Stimulated activated effector memory CD8-positive, alpha-beta T cell treated with anti-CD3 and anti-CD28 coated beads, Interleukin-12 subunit alpha, Interleukin-12 subunit beta, amount 100 ng/mL, for 72 hours (primary cell): ENCODE results near the gene LRRC4C.

Experiments
- ATAC-seq: fragments of 150-1000 bp; cut with Tn5 transposase; 2 replicates; pipeline ENCODE4 v1.10.0; 2021
- DNase-seq, 2 donors: peaks; one replicate each; pipeline ENCODE4 v3.0.0; 2021 to 2022; ENCODE audit warnings: low spot score in 2 of 2
- H3K27ac Mint-ChIP-seq: one replicate; pipeline ENCODE4 v1.8.0; 2022; ENCODE audit warnings: mild to moderate bottlenecking, mixed read lengths
- H3K36me3 Mint-ChIP-seq: one replicate; pipeline ENCODE4 v1.8.0; 2022; ENCODE audit warnings: mild to moderate bottlenecking, mixed read lengths
- H3K4me1 Mint-ChIP-seq: one replicate; pipeline ENCODE4 v1.8.0; 2022; ENCODE audit warnings: mixed read lengths
- H3K4me3 Mint-ChIP-seq: one replicate; pipeline ENCODE4 v1.8.0; 2022; ENCODE audit warnings: mild to moderate bottlenecking, mixed read lengths
- H3K9me3 Mint-ChIP-seq: one replicate; pipeline ENCODE4 v1.8.0; 2022; ENCODE audit warnings: mixed read lengths

Gene LRRC4C

DNA sequence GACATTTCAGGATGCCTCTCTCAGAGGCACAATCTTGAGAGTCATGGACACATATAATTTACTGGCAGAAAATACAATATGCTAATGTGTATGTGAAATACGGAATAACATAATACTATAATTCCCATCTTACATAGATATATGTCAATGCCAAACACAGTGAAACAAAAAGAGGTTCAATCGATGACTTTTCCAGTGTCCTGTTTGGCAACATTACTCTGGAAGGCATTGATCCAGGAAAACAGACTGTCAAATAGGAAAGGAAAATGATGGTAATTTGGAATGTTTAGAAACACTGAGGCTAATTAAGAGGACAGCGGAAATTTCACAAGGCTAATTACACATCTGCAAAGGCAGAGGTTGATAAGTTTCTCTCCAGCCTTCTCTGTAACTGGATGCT, 942.3 kb downstream of the LRRC4C start:
- ATAC-seq (no peak), DNase-seq (no peak)
- H3K9me3 Mint-ChIP-seq: peaks cover 5% of the 10 kb centered on the region
- H3K36me3 Mint-ChIP-seq: no peaks in the 10 kb centered on the region
- H3K27ac Mint-ChIP-seq: no peak overlapping the region
- H3K4me3 Mint-ChIP-seq: no peak overlapping the region
- no peaks in the 10 kb centered on the region for H3K4me1 Mint-ChIP-seq

GRCh38 chr11:40514124-40514523, 945.3 kb downstream of the LRRC4C start:
- DNase-seq (no peak), ATAC-seq (no peak)
- Mint-ChIP-seq H3K4me1 (no peaks in the 10 kb centered on the region), H3K27ac (no peak overlapping the region), H3K9me3 (peaks cover 9% of the 10 kb centered on the region), H3K36me3 (no peaks in the 10 kb centered on the region), H3K4me3 (no peak overlapping the region)

DNA sequence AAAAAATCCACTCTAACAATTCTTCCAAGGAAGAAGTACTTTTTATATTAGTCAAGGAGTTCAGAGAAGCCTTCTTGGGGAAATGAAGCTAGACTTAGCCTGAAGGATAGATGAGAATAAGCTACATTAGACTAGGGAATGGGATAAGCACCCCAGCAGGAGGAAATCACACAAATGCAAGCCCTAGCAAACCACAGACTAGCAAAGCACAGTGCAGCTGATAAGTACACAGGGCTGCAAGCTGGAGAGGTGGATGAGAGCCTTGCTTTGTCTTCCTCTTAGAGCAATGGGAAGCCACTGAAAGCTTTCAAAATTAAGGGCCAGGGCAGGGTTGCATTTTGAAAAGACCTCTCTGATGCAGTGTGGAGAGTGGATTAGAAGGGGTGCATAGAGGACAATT, 946.2 kb downstream of the LRRC4C start:
- no peak overlapping the region for H3K4me3 Mint-ChIP-seq
- H3K4me1 Mint-ChIP-seq: no peaks in the 10 kb centered on the region
- ATAC-seq: no peak
- H3K27ac Mint-ChIP-seq: no peak overlapping the region
- H3K9me3 Mint-ChIP-seq: peaks cover 9% of the 10 kb centered on the region
- no peaks in the 10 kb centered on the region for H3K36me3 Mint-ChIP-seq
- DNase-seq: no peak

DNA sequence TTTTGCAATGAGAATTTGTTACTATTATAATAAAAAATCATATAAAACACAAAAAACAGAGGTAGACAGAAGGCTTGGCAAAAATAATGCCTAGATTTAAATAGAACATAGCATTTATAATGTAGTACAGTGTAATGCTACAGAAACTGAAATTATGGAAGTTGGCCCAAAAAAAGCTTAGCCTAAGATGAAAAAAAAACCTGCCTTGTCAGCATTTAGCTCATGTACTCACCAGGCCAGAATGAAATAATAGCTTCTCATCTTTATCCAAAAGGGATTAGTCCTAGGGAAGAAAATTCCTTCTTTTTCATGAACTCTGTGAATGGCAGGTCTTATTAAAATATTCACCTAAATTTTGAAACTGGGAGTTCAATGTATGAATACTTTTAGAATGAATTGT, 951.1 kb downstream of the LRRC4C start:
- no peaks in the 10 kb centered on the region for H3K36me3 Mint-ChIP-seq
- ATAC-seq (no peak), DNase-seq (no peak)
- H3K27ac Mint-ChIP-seq: no peak overlapping the region
- peaks cover 15% of the 10 kb centered on the region for H3K9me3 Mint-ChIP-seq
- no peaks in the 10 kb centered on the region for H3K4me1 Mint-ChIP-seq
- no peak overlapping the region for H3K4me3 Mint-ChIP-seq

GRCh38 chr11:40506226-40506625, 953.2 kb downstream of the LRRC4C start:
- Mint-ChIP-seq H3K9me3 (peaks cover 17% of the 10 kb centered on the region), H3K4me1 (no peaks in the 10 kb centered on the region), H3K36me3 (no peaks in the 10 kb centered on the region), H3K4me3 (no peak overlapping the region), H3K27ac (no peak overlapping the region)
- no peak for ATAC-seq
- DNase-seq: no peak

- Mint-ChIP-seq H3K4me3 (no peak overlapping the region), H3K27ac (no peak overlapping the region), H3K9me3 (peaks cover 17% of the 10 kb centered on the region), H3K36me3 (no peaks in the 10 kb centered on the region), H3K4me1 (no peaks in the 10 kb centered on the region)
- ATAC-seq: no peak
- no peak for DNase-seq
Measured at GRCh38 chr11:40491341-40491740, 968.1 kb downstream of the LRRC4C start.

- Mint-ChIP-seq H3K36me3 (no peaks in the 10 kb centered on the region), H3K4me1 (no peaks in the 10 kb centered on the region), H3K27ac (no peak overlapping the region), H3K4me3 (no peak overlapping the region), H3K9me3 (peaks cover 23% of the 10 kb centered on the region)
- no peak for DNase-seq
- no peak for ATAC-seq
Measured at GRCh38 chr11:40467771-40468170, 991.7 kb downstream of the LRRC4C start.

DNA sequence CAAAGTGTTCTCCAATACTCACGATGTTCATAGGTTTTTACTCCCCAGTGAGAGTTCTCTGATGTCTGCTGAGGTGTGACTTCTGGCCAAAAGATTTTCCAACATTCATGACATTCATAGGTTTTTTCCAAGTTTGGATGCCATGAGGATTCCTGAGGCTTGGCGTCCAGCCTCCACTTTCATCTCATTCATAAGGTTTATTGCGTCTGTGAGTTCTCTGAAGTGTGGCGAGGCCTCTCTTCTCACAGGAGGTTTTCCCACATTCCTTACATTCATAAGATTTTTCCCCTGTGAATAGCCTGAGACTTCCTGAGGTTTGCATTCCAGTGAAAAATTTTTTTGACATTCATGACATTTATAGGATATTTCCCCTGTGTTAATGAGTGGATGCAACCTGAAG, 1014.1 kb downstream of the LRRC4C start:
- Mint-ChIP-seq H3K4me3 (no peak overlapping the region), H3K36me3 (no peaks in the 10 kb centered on the region), H3K4me1 (no peaks in the 10 kb centered on the region), H3K9me3 (peaks cover 16% of the 10 kb centered on the region), H3K27ac (no peak overlapping the region)
- no peak for ATAC-seq
- no peak for DNase-seq

- ATAC-seq (no peak), DNase-seq (no peak)
- Mint-ChIP-seq H3K27ac (no peak overlapping the region), H3K4me1 (no peaks in the 10 kb centered on the region), H3K4me3 (no peak overlapping the region), H3K36me3 (no peaks in the 10 kb centered on the region), H3K9me3 (peaks cover 13% of the 10 kb centered on the region)
Measured at GRCh38 chr11:40444151-40444550, 1015.3 kb downstream of the LRRC4C start.

DNA sequence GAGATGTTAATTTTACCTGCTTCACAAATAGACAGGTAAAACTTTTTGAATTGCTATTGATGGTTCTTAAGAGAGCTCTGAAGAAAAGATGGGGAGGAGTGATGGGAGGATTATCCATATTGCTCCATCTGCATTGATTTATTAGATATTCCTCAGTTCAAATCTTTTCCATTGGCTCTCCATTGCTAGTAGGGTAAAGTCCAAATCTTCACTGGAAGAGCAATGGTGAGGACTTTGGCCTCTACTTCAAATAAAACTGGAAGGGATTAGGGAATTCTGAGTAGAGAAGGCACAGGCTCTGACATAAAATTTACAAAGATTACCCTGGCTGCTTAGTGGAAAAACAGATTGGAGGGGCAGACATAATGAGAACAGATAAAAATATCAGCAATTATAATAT, 1024.1 kb downstream of the LRRC4C start:
- H3K4me3 Mint-ChIP-seq: no peak overlapping the region
- no peak for DNase-seq
- H3K27ac Mint-ChIP-seq: no peak overlapping the region
- peaks cover 23% of the 10 kb centered on the region for H3K9me3 Mint-ChIP-seq
- H3K4me1 Mint-ChIP-seq: no peaks in the 10 kb centered on the region
- no peaks in the 10 kb centered on the region for H3K36me3 Mint-ChIP-seq
- no peak for ATAC-seq

GRCh38 chr11:40434926-40435325, 1024.5 kb downstream of the LRRC4C start:
- no peak for DNase-seq
- Mint-ChIP-seq H3K9me3 (peaks cover 23% of the 10 kb centered on the region), H3K4me1 (no peaks in the 10 kb centered on the region), H3K36me3 (no peaks in the 10 kb centered on the region), H3K27ac (no peak overlapping the region), H3K4me3 (no peak overlapping the region)
- ATAC-seq: no peak

- Mint-ChIP-seq H3K4me1 (no peaks in the 10 kb centered on the region), H3K4me3 (no peak overlapping the region), H3K36me3 (no peaks in the 10 kb centered on the region), H3K27ac (no peak overlapping the region), H3K9me3 (peaks cover 19% of the 10 kb centered on the region)
- DNase-seq: no peak
- no peak for ATAC-seq
Measured at GRCh38 chr11:40432358-40432757, 1027.1 kb downstream of the LRRC4C start.

- peaks cover 16% of the 10 kb centered on the region for H3K9me3 Mint-ChIP-seq
- no peak for DNase-seq
- H3K4me3 Mint-ChIP-seq: no peak overlapping the region
- H3K36me3 Mint-ChIP-seq: no peaks in the 10 kb centered on the region
- no peak overlapping the region for H3K27ac Mint-ChIP-seq
- ATAC-seq: no peak
- no peaks in the 10 kb centered on the region for H3K4me1 Mint-ChIP-seq
Measured at GRCh38 chr11:40425168-40425567, 1034.3 kb downstream of the LRRC4C start.

DNA sequence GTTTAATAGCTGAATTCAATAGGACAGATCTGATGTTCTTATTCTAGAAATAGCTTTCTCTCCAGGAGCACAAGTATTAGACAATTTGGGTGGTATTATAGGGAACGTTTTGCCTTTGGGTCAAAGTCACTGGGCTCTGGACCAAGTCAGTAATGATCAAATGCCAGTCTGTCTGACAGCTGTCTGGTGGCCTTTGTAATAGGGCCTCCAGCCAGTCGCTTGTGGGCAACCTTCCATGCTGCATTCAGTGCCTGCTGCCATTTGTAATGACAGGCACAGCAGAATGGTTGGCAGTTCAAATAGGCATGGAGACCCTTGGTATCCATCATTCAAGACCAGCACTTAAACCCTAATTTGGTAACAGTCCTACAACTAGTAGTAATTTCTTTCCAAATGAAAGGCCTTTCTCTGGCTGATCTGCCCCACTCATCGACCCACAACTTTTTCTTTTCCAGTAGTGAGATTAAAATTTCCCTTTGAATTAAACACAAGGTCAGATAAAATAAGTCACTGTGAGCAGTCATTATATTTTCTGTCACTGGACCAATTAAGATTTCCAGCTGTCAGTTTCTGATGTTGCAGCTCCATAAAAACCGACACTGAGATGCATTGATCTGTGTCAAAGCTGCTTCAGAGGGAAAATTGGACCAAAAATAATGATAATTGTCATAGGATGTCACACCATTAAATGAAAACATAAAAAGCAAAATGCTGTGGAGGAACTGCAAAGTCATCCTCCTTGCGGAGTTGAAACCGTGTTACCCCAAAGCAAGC, 1038.1 kb downstream of the LRRC4C start:
- Mint-ChIP-seq H3K4me3 (no peak overlapping the region), H3K9me3 (peaks cover 19% of the 10 kb centered on the region), H3K27ac (no peak overlapping the region), H3K36me3 (no peaks in the 10 kb centered on the region), H3K4me1 (no peaks in the 10 kb centered on the region)
- DNase-seq (no peak), ATAC-seq (no peak)

DNA sequence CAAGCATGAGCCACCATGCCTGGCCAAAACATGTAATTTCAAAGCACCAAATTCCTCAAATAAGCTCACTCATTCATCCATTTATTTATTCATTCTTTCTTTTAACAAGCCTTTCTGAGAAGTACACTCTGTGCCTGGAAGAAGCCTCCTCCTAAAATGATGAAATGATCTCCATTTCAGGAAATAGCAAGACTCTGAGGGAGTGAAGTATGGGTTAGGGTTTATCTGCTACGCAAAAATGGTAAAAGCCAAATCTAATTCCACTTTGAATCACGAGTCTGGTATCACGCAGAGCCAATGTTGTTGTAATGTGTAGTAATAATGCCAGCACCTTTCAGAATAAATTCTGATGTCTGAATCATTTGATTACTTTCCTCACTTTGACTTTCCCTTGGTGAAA, 1041.8 kb downstream of the LRRC4C start:
- no peak overlapping the region for H3K4me3 Mint-ChIP-seq
- ATAC-seq (no peak), DNase-seq (no peak)
- peaks cover 18% of the 10 kb centered on the region for H3K9me3 Mint-ChIP-seq
- H3K27ac Mint-ChIP-seq: no peak overlapping the region
- no peaks in the 10 kb centered on the region for H3K36me3 Mint-ChIP-seq
- H3K4me1 Mint-ChIP-seq: no peaks in the 10 kb centered on the region

- peaks cover 16% of the 10 kb centered on the region for H3K9me3 Mint-ChIP-seq
- H3K4me1 Mint-ChIP-seq: no peaks in the 10 kb centered on the region
- H3K27ac Mint-ChIP-seq: no peak overlapping the region
- DNase-seq: no peak
- no peak for ATAC-seq
- H3K4me3 Mint-ChIP-seq: no peak overlapping the region
- no peaks in the 10 kb centered on the region for H3K36me3 Mint-ChIP-seq
Measured at GRCh38 chr11:40407355-40407754, 1052.1 kb downstream of the LRRC4C start.

DNA sequence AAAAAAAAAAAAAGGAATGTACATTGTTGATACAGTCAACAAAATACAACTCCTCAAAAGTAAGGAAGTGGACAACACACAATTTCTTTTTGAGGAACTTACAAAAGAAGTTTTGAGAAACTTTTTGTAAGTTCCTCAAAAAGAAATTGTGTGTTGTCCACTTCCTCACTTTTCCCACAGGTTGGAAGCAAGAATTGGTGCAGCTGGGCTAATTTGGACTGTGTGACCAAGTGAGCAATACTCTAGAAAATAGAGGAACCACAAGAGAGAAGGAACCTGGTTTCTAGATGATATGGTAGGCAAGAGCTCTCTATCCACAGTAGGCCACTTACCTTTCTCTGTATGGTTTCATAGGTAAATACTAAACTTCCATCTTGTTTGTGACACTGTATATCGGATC, 1053.8 kb downstream of the LRRC4C start:
- no peaks in the 10 kb centered on the region for H3K4me1 Mint-ChIP-seq
- DNase-seq (no peak), ATAC-seq (no peak)
- no peaks in the 10 kb centered on the region for H3K36me3 Mint-ChIP-seq
- no peak overlapping the region for H3K27ac Mint-ChIP-seq
- peaks cover 21% of the 10 kb centered on the region for H3K9me3 Mint-ChIP-seq
- no peak overlapping the region for H3K4me3 Mint-ChIP-seq
